Measurements from ENCODE around the gene XRCC4. TPM values are rescaled to one million over a fixed set of nuclear protein-coding genes. Genes with fewer than 3 reads are reported as not detected.

Gene XRCC4
- total and polyA plus RNA-seq, 2 of the 13 experiments (the other 11 are each of a cell fraction or from before 2014, with no cell fraction given) = 2.8 to 12.6 TPM

DNA sequence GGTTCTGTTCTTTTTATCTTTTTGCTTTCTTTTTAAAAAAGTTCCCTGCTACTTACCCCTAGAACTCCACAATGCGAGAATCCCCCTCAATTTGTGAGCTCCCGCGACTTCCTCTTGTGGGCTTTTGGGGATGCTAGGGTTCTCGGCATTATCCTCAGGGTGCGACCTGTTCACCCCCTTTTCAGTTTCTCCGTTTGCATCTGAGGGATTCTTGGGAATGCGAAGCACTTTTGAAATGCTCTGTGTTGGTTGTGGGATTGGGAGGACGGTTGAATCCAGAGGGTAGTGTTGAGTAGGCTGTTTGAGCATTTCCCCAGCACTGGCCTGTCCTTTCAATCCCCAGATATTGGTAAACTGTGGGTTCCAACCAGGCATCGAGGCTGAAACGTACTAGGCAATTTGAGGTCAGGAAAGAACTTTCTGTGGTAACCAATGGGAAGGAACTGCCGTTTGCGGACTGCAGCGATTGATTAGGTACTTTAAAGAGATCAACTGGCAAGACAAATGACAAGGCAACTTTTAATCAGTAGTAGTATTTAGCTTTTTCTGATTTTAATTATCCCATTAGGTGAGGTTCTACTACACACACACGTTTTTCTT lies 415 bp downstream of the XRCC4 start:
- Histone ChIP-seq H3K9me3 (ENCODE audit: low read length) (no peaks in the 10 kb centered on the region), H4K20me1 (ENCODE audit: insufficient read depth, low read length) (no peaks in the 10 kb centered on the region; the same call in 1 of the 2 replicates), H3K4me3 (replicated peaks in 1 of 3; ENCODE audit: insufficient read depth in 1 of 3, low read depth in 2 of 3, low read length in 3 of 3) (peak overlapping the region; percentile 83 to 94 (median 90)), H3K4me1 (ENCODE audit: insufficient read depth, low read length) (peaks cover 42% of the 10 kb centered on the region), H3K79me2 (ENCODE audit: insufficient read depth, low read length) (peaks cover 47% of the 10 kb centered on the region), H3K27me3 (ENCODE audit: control insufficient read depth in 1 of 2, insufficient read depth in 2 of 2, low read length in 2 of 2) (no peaks in the 10 kb centered on the region; a peak in 1 of 5 replicates), H3K9ac (ENCODE audit: insufficient read depth, low read depth, low read length) (peak overlapping the region; percentile 82), H3K27ac (ENCODE audit: extremely low read length, insufficient read depth, low read length) (peak overlapping the region; percentile 94), H3K4me2 (ENCODE audit: low read depth, low read length) (peak overlapping the region; percentile 76), H3K36me3 (replicated peaks in 1 of 2; ENCODE audit: control insufficient read depth in 1 of 2, insufficient read depth in 2 of 2, low read length in 2 of 2) (no peaks in the 10 kb centered on the region), H2AFZ (ENCODE audit: low read length) (peak overlapping the region; percentile 96)
- ATAC-seq (peak; percentile 54), DNase-seq (ENCODE audit: low spot score) (peak; percentile 64), FAIRE-seq (peak; percentile 36)
- intact Hi-C loops (cut with micrococcal nuclease; ENCODE audit: unreplicated experiment) = loop anchor here (1.0 to 10.0 kb wide), 5 partner anchors 101 to 723 kb away; no protein-coding TSS in a partner anchor
- CTCF ChIA-PET (ENCODE audit: low intra/inter-chr PET ratio, low total read pairs) = no interaction called here
- POLR2A ChIA-PET = interaction anchor here (0.7 to 1.3 kb wide), 5 partner anchors 17 to 712 kb away, joined by 3 to 5 read pairs (median 3); no protein-coding TSS in a partner anchor
- TSS peak; percentile 86 for BruUV-seq (replicated peaks)
- WGBS (ENCODE audit: low lambda C conversion rate) = under 1% methylated on average over 14 of the region's 14 CpGs
- in situ Hi-C loops (cut with HindIII; ENCODE audit: extremely low pct_ligation_motif_present, low pct_unique_long_range_greater_than_20kb) = loop anchor here (25.0 kb wide), 2 partner anchors 485 to 715 kb away; no protein-coding TSS in a partner anchor
- TF ChIP-seq SATB2 (CRISPR knock-in tag; IDR thresholded peaks at IDR 0.05) (no peak), ZSCAN31 (CRISPR knock-in tag; IDR thresholded peaks at IDR 0.05; ENCODE audit: low read depth) (peak; percentile 22; the same call in 1 of the 2 replicates), ZNF496 (CRISPR knock-in tag; IDR thresholded peaks at IDR 0.05; ENCODE audit: insufficient replicate concordance) (no peak), ZKSCAN8 (CRISPR knock-in tag; IDR thresholded peaks at IDR 0.05; ENCODE audit: borderline replicate concordance) (0 out of 2 replicates have a peak, but pooled peaks have one; percentile 8), NFKBIZ (CRISPR knock-in tag; IDR thresholded peaks at IDR 0.05) (no peak), ZNF75D (CRISPR knock-in tag; IDR thresholded peaks at IDR 0.05; ENCODE audit: borderline replicate concordance) (no peak), ZFAT (CRISPR knock-in tag; conservative IDR thresholded peaks at IDR 0.05) (no peak), ELF4 (CRISPR knock-in tag; IDR thresholded peaks at IDR 0.05; ENCODE audit: borderline replicate concordance) (peak; percentile 82), ZNF737 (CRISPR knock-in tag; IDR thresholded peaks at IDR 0.05; ENCODE audit: borderline replicate concordance) (no peak), ZNF335 (CRISPR knock-in tag; IDR thresholded peaks at IDR 0.05) (no peak), MIXL1 (CRISPR knock-in tag; IDR thresholded peaks at IDR 0.05) (no peak; the same call in 1 of the 2 replicates), RBFOX2 (IDR thresholded peaks at IDR 0.05; ENCODE audit: low read depth, low read length) (no peak), CREB1 (IDR thresholded peaks at IDR 0.05) (no peak), CREB1 (CRISPR knock-in tag; IDR thresholded peaks at IDR 0.05) (peak; percentile 8; the same call in 1 of the 2 replicates), ZNF790 (CRISPR knock-in tag; IDR thresholded peaks at IDR 0.05; ENCODE audit: borderline replicate concordance) (no peak), WIZ (CRISPR knock-in tag; IDR thresholded peaks at IDR 0.05) (no peak), ATM (IDR thresholded peaks at IDR 0.05; ENCODE audit: borderline replicate concordance) (no peak), DNMT3B (CRISPR knock-in tag; conservative IDR thresholded peaks at IDR 0.05) (0 out of 2 replicates have a peak, but pooled peaks have one; percentile 48), ZNF282 (IDR thresholded peaks at IDR 0.05; ENCODE audit: partially characterized antibody) (no peak)
- TF ChIP-seq, protein P1, sequence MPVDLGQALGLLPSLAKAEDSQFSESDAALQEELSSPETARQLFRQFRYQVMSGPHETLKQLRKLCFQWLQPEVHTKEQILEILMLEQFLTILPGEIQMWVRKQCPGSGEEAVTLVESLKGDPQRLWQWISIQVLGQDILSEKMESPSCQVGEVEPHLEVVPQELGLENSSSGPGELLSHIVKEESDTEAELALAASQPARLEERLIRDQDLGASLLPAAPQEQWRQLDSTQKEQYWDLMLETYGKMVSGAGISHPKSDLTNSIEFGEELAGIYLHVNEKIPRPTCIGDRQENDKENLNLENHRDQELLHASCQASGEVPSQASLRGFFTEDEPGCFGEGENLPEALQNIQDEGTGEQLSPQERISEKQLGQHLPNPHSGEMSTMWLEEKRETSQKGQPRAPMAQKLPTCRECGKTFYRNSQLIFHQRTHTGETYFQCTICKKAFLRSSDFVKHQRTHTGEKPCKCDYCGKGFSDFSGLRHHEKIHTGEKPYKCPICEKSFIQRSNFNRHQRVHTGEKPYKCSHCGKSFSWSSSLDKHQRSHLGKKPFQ (CRISPR knock-in tag; IDR thresholded peaks at IDR 0.05; ENCODE audit: insufficient replicate concordance) = peak; percentile 11
- TF ChIP-seq, protein P2, sequence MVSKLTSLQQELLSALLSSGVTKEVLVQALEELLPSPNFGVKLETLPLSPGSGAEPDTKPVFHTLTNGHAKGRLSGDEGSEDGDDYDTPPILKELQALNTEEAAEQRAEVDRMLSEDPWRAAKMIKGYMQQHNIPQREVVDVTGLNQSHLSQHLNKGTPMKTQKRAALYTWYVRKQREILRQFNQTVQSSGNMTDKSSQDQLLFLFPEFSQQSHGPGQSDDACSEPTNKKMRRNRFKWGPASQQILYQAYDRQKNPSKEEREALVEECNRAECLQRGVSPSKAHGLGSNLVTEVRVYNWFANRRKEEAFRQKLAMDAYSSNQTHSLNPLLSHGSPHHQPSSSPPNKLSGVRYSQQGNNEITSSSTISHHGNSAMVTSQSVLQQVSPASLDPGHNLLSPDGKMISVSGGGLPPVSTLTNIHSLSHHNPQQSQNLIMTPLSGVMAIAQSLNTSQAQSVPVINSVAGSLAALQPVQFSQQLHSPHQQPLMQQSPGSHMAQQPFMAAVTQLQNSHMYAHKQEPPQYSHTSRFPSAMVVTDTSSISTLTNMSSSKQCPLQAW (CRISPR knock-in tag; IDR thresholded peaks at IDR 0.05) = 0 out of 2 replicates have a peak, but pooled peaks have one; percentile 5
- TF ChIP-seq, protein P3, sequence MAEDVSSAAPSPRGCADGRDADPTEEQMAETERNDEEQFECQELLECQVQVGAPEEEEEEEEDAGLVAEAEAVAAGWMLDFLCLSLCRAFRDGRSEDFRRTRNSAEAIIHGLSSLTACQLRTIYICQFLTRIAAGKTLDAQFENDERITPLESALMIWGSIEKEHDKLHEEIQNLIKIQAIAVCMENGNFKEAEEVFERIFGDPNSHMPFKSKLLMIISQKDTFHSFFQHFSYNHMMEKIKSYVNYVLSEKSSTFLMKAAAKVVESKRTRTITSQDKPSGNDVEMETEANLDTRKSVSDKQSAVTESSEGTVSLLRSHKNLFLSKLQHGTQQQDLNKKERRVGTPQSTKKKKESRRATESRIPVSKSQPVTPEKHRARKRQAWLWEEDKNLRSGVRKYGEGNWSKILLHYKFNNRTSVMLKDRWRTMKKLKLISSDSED (CRISPR knock-in tag; IDR thresholded peaks at IDR 0.05) = 0 out of 2 replicates have a peak, but pooled peaks have one; percentile 56
